Activated CD4-positive, CD25-positive, alpha-beta regulatory T cell treated with anti-CD3 and anti-CD28 coated beads, Interleukin-2, amount 50 U/mL, for 24 hours (primary cell): ENCODE results near the gene PLCB4.

ENCODE experiments used
- ATAC-seq, 2 donors: fragments of 150-1000 bp; cut with Tn5 transposase; one replicate each; pipeline ENCODE4 v1.10.0; 2021; ENCODE audit warnings: mild to moderate bottlenecking in 1 of 2, moderate library complexity in 1 of 2

The PLCB4 gene

GRCh38 chr20:9227896-9228615 lies 159.2 kb downstream of the PLCB4 start:
- no peak for ATAC-seq

- ATAC-seq, result no peak
Measured at GRCh38 chr20:9228774-9229450, 160.0 kb downstream of the PLCB4 start.

GRCh38 chr20:9230406-9230805 lies 161.5 kb downstream of the PLCB4 start:
- no peak for ATAC-seq

GRCh38 chr20:9233804-9234203 lies 164.9 kb downstream of the PLCB4 start:
- ATAC-seq, result no peak

GRCh38 chr20:9235518-9235917 lies 166.6 kb downstream of the PLCB4 start:
- no peak for ATAC-seq

GRCh38 chr20:9236458-9236857 lies 167.6 kb downstream of the PLCB4 start:
- no peak for ATAC-seq

- ATAC-seq, result no peak
Measured at GRCh38 chr20:9241232-9241692, 172.4 kb downstream of the PLCB4 start.

GRCh38 chr20:9241721-9242427 lies 173.0 kb downstream of the PLCB4 start:
- ATAC-seq, result no peak

- ATAC-seq, result no peak
Measured at GRCh38 chr20:9243986-9244385, 175.1 kb downstream of the PLCB4 start.

- ATAC-seq, result no peak
Measured at GRCh38 chr20:9244811-9245210, 175.9 kb downstream of the PLCB4 start.

- no peak for ATAC-seq
Measured at GRCh38 chr20:9246731-9247130, 177.8 kb downstream of the PLCB4 start.

GRCh38 chr20:9250511-9250910 lies 181.6 kb downstream of the PLCB4 start:
- no peak for ATAC-seq

GRCh38 chr20:9253006-9253539 lies 184.2 kb downstream of the PLCB4 start:
- ATAC-seq, result no peak

GRCh38 chr20:9255171-9255570 lies 186.3 kb downstream of the PLCB4 start:
- no peak for ATAC-seq

GRCh38 chr20:9256393-9256792 lies 187.5 kb downstream of the PLCB4 start:
- ATAC-seq, result no peak

GRCh38 chr20:9258901-9259300 lies 190.0 kb downstream of the PLCB4 start:
- ATAC-seq, result no peak

- ATAC-seq, result no peak
Measured at GRCh38 chr20:9260027-9260426, 191.1 kb downstream of the PLCB4 start.

GRCh38 chr20:9261781-9262180 lies 192.9 kb downstream of the PLCB4 start:
- no peak for ATAC-seq

- no peak for ATAC-seq
Measured at GRCh38 chr20:9262653-9263194, 193.8 kb downstream of the PLCB4 start.

GRCh38 chr20:9269280-9269971 lies 200.5 kb downstream of the PLCB4 start:
- ATAC-seq, result no peak

- ATAC-seq, result no peak
Measured at GRCh38 chr20:9270831-9271230, 201.9 kb downstream of the PLCB4 start.

- no peak for ATAC-seq
Measured at GRCh38 chr20:9276966-9277468, 208.1 kb downstream of the PLCB4 start.
